Right atrium auricular region (tissue), 2 donors: Measurements from ENCODE around the gene ELF1. TPM values are rescaled to one million over a fixed set of nuclear protein-coding genes. Genes with fewer than 3 reads are reported as not detected.
"Not testable (repeated sequence)": the region's sequence is repeated elsewhere in the genome, so short reads cannot be mapped to it uniquely, and the experiment has no call there.

ENCODE experiments used
- DNase-seq: peaks from one replicate; pipeline ENCODE4 v3.0.0-alpha.2; 2019; ENCODE audit warnings: low spot score
- H3K27ac ChIP-seq, 2 donors: fragments of 200-600 bp; sonication (generic); 1 replicate in 1 of 2; 2 replicates in 1 of 2; pipeline ENCODE4 v1.5.1; 2016 to 2019
- H3K27me3 ChIP-seq, 2 donors: fragments of 200-600 bp; sonication (generic); one replicate each; pipeline versions ENCODE4 v1.5.1 to v1.6.0; 2017 to 2019
- H3K36me3 ChIP-seq: fragments of 200-600 bp; sonication (generic); one replicate; pipeline ENCODE4 v1.5.1; 2016
- H3K4me1 ChIP-seq, 2 donors: fragments of 200-600 bp; sonication (generic); one replicate each; pipeline versions ENCODE4 v1.5.1 to v1.6.0; 2017 to 2019
- H3K4me3 ChIP-seq, 2 donors: fragments of 200-600 bp; sonication (generic); 1 replicate in 1 of 2; 2 replicates in 1 of 2; pipeline ENCODE4 v1.5.1; 2017 to 2019; ENCODE audit warnings: mild to moderate bottlenecking in 1 of 2, moderate library complexity in 1 of 2
- H3K9me3 ChIP-seq, 2 donors: fragments of 200-600 bp; sonication (generic); one replicate each; pipeline ENCODE4 v1.5.1; 2019
- CTCF ChIP-seq, 2 donors: fragments of 200-600 bp; sonication (generic); IDR thresholded peaks; one replicate each; pipeline ENCODE4 v1.5.1; 2019; ENCODE audit warnings: antibody characterized with exemption in 2 of 2
- total RNA-seq, 2 donors: library from RNA; depleted of rRNA; stranded (reverse); fragments of >200 nt; gene quantifications; one replicate each; pipeline ENCODE4 v1.1.0, GENCODE V29; 2016

Gene ELF1
- total RNA-seq, 2 donors from 2014 or later = 39.1 to 54.2 TPM

GRCh38 chr13:40908546-40908945 is 110.6 kb downstream of the ELF1 start:
- no peaks in the 10 kb centered on the region for H3K4me1 ChIP-seq
- H3K4me3 ChIP-seq = no peak overlapping the region
- H3K9me3 ChIP-seq = no peaks in the 10 kb centered on the region
- no peak for DNase-seq
- H3K36me3 ChIP-seq = no peaks in the 10 kb centered on the region
- H3K27ac ChIP-seq = no peak overlapping the region
- no peak for TF ChIP-seq CTCF (IDR thresholded peaks at IDR 0.05)
- H3K27me3 ChIP-seq = no peaks in the 10 kb centered on the region

GRCh38 chr13:40901032-40901431 is 118.1 kb downstream of the ELF1 start:
- not testable (repeated sequence) for DNase-seq, H3K4me3 ChIP-seq, H3K36me3 ChIP-seq, H3K4me1 ChIP-seq, H3K27ac ChIP-seq, H3K9me3 ChIP-seq, H3K27me3 ChIP-seq

DNA sequence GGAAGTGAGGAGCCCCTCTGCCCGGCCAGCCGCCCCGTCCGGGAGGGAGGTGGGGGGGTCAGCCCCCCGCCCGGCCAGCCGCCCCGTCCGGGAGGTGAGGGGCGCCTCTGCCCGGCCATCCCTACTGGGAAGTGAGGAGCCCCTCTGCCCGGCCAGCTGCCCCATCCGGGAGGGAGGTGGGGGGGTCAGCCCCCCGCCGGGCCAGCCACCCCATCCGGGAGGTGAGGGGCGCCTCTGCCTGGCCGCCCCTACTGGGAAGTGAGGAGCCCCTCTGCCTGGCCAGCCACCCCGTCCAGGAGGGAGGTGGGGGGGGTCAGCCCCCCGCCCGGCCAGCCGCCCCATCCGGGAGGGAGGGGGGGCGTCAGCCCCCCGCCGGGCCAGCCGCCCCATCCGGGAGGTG is 118.5 kb downstream of the ELF1 start:
- not testable (repeated sequence) for H3K9me3 ChIP-seq, H3K27ac ChIP-seq, DNase-seq, H3K4me1 ChIP-seq, H3K4me3 ChIP-seq, H3K36me3 ChIP-seq, H3K27me3 ChIP-seq

GRCh38 chr13:40897053-40897452 is 122.1 kb downstream of the ELF1 start:
- Histone ChIP-seq H3K4me1 (no peaks in the 10 kb centered on the region), H3K36me3 (no peaks in the 10 kb centered on the region), H3K9me3 (no peaks in the 10 kb centered on the region), H3K4me3 (no peak overlapping the region), H3K27me3 (no peaks in the 10 kb centered on the region), H3K27ac (no peak overlapping the region)
- no peak for TF ChIP-seq CTCF (IDR thresholded peaks at IDR 0.05)
- DNase-seq = no peak

DNA sequence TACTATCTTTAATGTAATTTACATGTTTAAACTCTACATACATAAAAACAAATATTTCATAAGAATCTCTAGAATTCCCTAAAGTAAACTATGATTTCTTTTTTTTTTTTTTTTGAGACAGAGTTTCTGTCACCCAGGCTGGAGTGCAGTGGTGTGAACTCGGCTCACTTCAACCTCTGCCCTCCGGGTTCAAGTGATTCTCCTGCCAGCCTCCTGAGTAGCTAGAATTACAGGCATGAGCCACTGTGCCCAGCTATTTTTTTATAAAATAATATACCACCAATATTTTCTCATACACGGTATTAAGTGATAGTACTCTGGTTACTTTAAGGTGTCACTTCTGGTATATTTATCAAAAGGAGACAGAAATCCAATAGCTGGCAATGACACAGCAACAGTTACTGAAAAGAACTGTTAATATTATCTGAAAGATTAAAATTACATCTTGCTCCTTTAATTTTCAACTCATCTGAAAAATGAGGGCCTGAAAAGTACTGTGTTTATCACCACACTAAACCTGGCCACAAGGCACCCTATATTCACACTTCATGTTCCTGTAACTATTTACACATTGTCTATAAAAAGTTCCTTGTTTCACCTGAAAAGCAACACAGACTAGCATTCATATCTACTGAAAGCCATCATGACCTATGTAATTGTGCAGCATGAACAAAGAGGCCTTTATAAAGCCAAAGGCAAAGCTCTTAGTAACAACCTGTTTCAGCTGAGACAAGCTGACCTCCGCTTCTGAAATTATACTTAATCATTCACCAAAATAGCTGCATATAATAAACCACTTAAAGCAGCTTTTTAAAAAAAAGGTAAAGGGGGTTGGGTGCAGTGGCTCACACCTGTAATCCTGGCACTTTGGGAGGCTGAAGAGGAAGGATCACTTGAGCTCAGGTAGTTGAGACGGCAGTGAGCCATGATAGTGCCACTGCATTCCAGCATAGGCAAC is 123.6 kb downstream of the ELF1 start:
- H3K9me3 ChIP-seq = no peaks in the 10 kb centered on the region
- H3K36me3 ChIP-seq = no peaks in the 10 kb centered on the region
- DNase-seq = no peak
- TF ChIP-seq CTCF (IDR thresholded peaks at IDR 0.05) = no peak
- H3K4me3 ChIP-seq = no peak overlapping the region
- no peak overlapping the region for H3K27ac ChIP-seq
- H3K4me1 ChIP-seq = no peaks in the 10 kb centered on the region
- H3K27me3 ChIP-seq = no peaks in the 10 kb centered on the region

GRCh38 chr13:40893573-40893972 is 125.5 kb downstream of the ELF1 start:
- not testable (repeated sequence) for H3K27ac ChIP-seq, H3K36me3 ChIP-seq, DNase-seq, H3K4me3 ChIP-seq, H3K27me3 ChIP-seq, H3K4me1 ChIP-seq, H3K9me3 ChIP-seq

- no peaks in the 10 kb centered on the region for H3K9me3 ChIP-seq
- H3K4me3 ChIP-seq = no peak overlapping the region
- no peak for TF ChIP-seq CTCF (IDR thresholded peaks at IDR 0.05)
- H3K27me3 ChIP-seq = no peaks in the 10 kb centered on the region
- H3K36me3 ChIP-seq = no peaks in the 10 kb centered on the region
- H3K4me1 ChIP-seq = no peaks in the 10 kb centered on the region
- no peak overlapping the region for H3K27ac ChIP-seq
- no peak for DNase-seq
Observed at GRCh38 chr13:40886017-40886416, 133.1 kb downstream of the ELF1 start.

DNA sequence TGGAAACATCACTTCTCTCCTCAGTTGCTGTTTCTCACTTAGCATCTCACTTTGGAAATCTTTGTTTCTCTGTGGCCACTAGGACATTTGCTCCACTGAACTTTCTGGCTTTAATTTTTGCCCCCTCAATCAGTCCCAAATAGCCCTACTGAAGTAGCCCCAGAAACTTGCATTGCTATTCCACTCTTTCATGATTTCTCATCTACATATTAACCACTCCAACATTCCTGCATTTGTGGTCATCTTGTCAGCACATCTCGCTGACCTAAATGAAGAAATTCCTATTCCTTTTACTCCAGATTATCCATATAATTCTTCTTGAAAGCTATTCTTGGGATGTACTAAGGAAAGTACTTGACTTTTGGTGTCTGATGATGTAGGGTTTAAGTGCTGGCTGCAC is 134.9 kb downstream of the ELF1 start:
- H3K4me1 ChIP-seq, H3K36me3 ChIP-seq, H3K27ac ChIP-seq, DNase-seq, H3K9me3 ChIP-seq, H3K4me3 ChIP-seq, H3K27me3 ChIP-seq: not testable (repeated sequence)
